DMS 273 treated with DMSO at 0.1 percent for 48 hours (cell line): Measurements from ENCODE around the gene DSCAML1.

ENCODE experiments used
- DNase-seq: peaks from one replicate; lab custom pipeline; 2025; lab: John Stamatoyannopoulos, UW

Gene DSCAML1

GRCh38 chr11:117492578-117493251 is 304.3 kb downstream of the DSCAML1 start:
- DNase-seq: no peak

GRCh38 chr11:117490911-117491310 is 306.1 kb downstream of the DSCAML1 start:
- no peak for DNase-seq

- DNase-seq: no peak
Observed at GRCh38 chr11:117489999-117490679, 306.9 kb downstream of the DSCAML1 start.

- DNase-seq: no peak
Observed at GRCh38 chr11:117488996-117489952, 307.7 kb downstream of the DSCAML1 start.

- no peak for DNase-seq
Observed at GRCh38 chr11:117486059-117486458, 311.0 kb downstream of the DSCAML1 start.

GRCh38 chr11:117484156-117484555 is 312.9 kb downstream of the DSCAML1 start:
- DNase-seq: no peak

GRCh38 chr11:117483372-117483771 is 313.6 kb downstream of the DSCAML1 start:
- no peak for DNase-seq

- no peak for DNase-seq
Observed at GRCh38 chr11:117482881-117483280, 314.1 kb downstream of the DSCAML1 start.

GRCh38 chr11:117481885-117482284 is 315.1 kb downstream of the DSCAML1 start:
- DNase-seq: no peak

- DNase-seq: no peak
Observed at GRCh38 chr11:117481036-117481435, 316.0 kb downstream of the DSCAML1 start.

GRCh38 chr11:117480221-117480620 is 316.8 kb downstream of the DSCAML1 start:
- no peak for DNase-seq

- DNase-seq: no peak
Observed at GRCh38 chr11:117479372-117479771, 317.6 kb downstream of the DSCAML1 start.

GRCh38 chr11:117478926-117479325 is 318.1 kb downstream of the DSCAML1 start:
- DNase-seq: no peak

GRCh38 chr11:117478126-117478860 is 318.7 kb downstream of the DSCAML1 start:
- no peak for DNase-seq

- DNase-seq: no peak
Observed at GRCh38 chr11:117477721-117478120, 319.3 kb downstream of the DSCAML1 start.

GRCh38 chr11:117476531-117477142 is 320.4 kb downstream of the DSCAML1 start:
- DNase-seq: no peak

GRCh38 chr11:117475716-117476530 is 321.1 kb downstream of the DSCAML1 start:
- no peak for DNase-seq

- no peak for DNase-seq
Observed at GRCh38 chr11:117473481-117474091, 323.4 kb downstream of the DSCAML1 start.

GRCh38 chr11:117471776-117472175 is 325.2 kb downstream of the DSCAML1 start:
- no peak for DNase-seq

- no peak for DNase-seq
Observed at GRCh38 chr11:117470576-117470975, 326.4 kb downstream of the DSCAML1 start.
